GM20431 (cell line): ENCODE results near the gene BRD8.
"Not testable (repeated sequence)": the region's sequence is repeated elsewhere in the genome, so short reads cannot be mapped to it uniquely, and the experiment has no call there.

Experiments used
- in situ Hi-C: fragments of 300-500 bp; cut with MseI, MboI; formaldehyde crosslinking; loops from one replicate; pipeline ENCODE4 v1.15.0; 2020; ENCODE audit warnings: low sequenced_read_pairs; ENCODE audit not compliant: unreplicated experiment

The BRD8 gene

GRCh38 chr5:138169124-138169523 lies 9.3 kb downstream of the BRD8 start:
- in situ Hi-C loops, result no loop called here

GRCh38 chr5:138163721-138164120 lies 14.7 kb downstream of the BRD8 start:
- in situ Hi-C loops, result no loop called here

- in situ Hi-C loops, result no loop called here
Measured at GRCh38 chr5:138160706-138161105, 17.7 kb downstream of the BRD8 start.

GRCh38 chr5:138159666-138160065 lies 18.8 kb downstream of the BRD8 start:
- in situ Hi-C loops, result no loop called here

- in situ Hi-C loops, result no loop called here
Measured at GRCh38 chr5:138157626-138158025, 20.8 kb downstream of the BRD8 start.

GRCh38 chr5:138155977-138156376 lies 22.5 kb downstream of the BRD8 start:
- in situ Hi-C loops, result not testable (repeated sequence)

- in situ Hi-C loops, result no loop called here
Measured at GRCh38 chr5:138149530-138149929, 28.9 kb downstream of the BRD8 start.

GRCh38 chr5:138148811-138149210 lies 29.6 kb downstream of the BRD8 start:
- in situ Hi-C loops, result no loop called here

- in situ Hi-C loops, result not testable (repeated sequence)
Measured at GRCh38 chr5:138143578-138143977, 34.9 kb downstream of the BRD8 start.

GRCh38 chr5:138141734-138142133 lies 36.7 kb downstream of the BRD8 start:
- in situ Hi-C loops, result no loop called here

GRCh38 chr5:138140268-138140667 lies 38.2 kb downstream of the BRD8 start:
- in situ Hi-C loops, result no loop called here

GRCh38 chr5:138139781-138140090 lies 38.7 kb downstream of the BRD8 start:
- in situ Hi-C loops, result loop anchor here (10.0 kb wide), 1 partner anchor 65 kb away; no protein-coding TSS in a partner anchor

GRCh38 chr5:138138949-138139780 lies 39.3 kb downstream of the BRD8 start, which contains the start of gene NME5:
TSS of gene NME5 (minus strand) at chr5:138139428. CDS start at chr5:138138780, 648 bp downstream.
- in situ Hi-C loops, result loop anchor here (10.0 kb wide), 1 partner anchor 64 kb away; no protein-coding TSS in a partner anchor

GRCh38 chr5:138132543-138132942 lies 45.9 kb downstream of the BRD8 start:
- in situ Hi-C loops, result loop anchor here (10.0 kb wide), 1 partner anchor 58 kb away; no protein-coding TSS in a partner anchor

- in situ Hi-C loops, result no loop called here
Measured at GRCh38 chr5:138129347-138129746, 49.1 kb downstream of the BRD8 start.

GRCh38 chr5:138128334-138128733 lies 50.1 kb downstream of the BRD8 start:
- in situ Hi-C loops, result no loop called here

GRCh38 chr5:138115254-138115653 lies 63.2 kb downstream of the BRD8 start:
- in situ Hi-C loops, result no loop called here

- in situ Hi-C loops, result no loop called here
Measured at GRCh38 chr5:138111937-138112336, 66.5 kb downstream of the BRD8 start.

- in situ Hi-C loops, result no loop called here
Measured at GRCh38 chr5:138111181-138111580, 67.2 kb downstream of the BRD8 start.

GRCh38 chr5:138110266-138110963 lies 68.0 kb downstream of the BRD8 start:
- in situ Hi-C loops, result no loop called here
